ENCODE measurements around the gene GSDMA.
A peak's percentile ranks its signal among the peaks of the same experiment; 100 is the strongest.

GSDMA gene

GRCh38 chr17:40023590-40024292 lies 60.9 kb downstream of the GSDMA start:
- peak in 1 of 2 experiments; percentile 74 for DNase-seq

- DNase-seq, result no peak
These were observed 62.1 kb downstream of the GSDMA start for GRCh38 chr17:40024901-40025300.

- no peak for DNase-seq
These were observed 62.8 kb downstream of the GSDMA start for GRCh38 chr17:40025559-40025958.

- no peak for DNase-seq
These were observed 63.4 kb downstream of the GSDMA start for GRCh38 chr17:40025991-40026815.

- peak; percentile 77 to 83 for DNase-seq
These were observed 64.2 kb downstream of the GSDMA start for GRCh38 chr17:40026816-40027613.
